SK-N-SH (cell line): ENCODE measurements around the gene SPON1. TPM values are rescaled to one million over a fixed set of nuclear protein-coding genes. Genes with fewer than 3 reads are reported as not detected.

ENCODE experiments used
- CTCF ChIA-PET: fragments of 300-600, 350-600 bp; formaldehyde crosslinking; extraction: SDS; loops from one replicate; lab custom pipeline; 2021; lab: Yijun Ruan, JAX
- POLR2A ChIA-PET: fragments of 350-600 bp; sonication (Branson Sonifier 250); formaldehyde crosslinking; extraction: SDS; loops from one replicate; lab custom pipeline; 2020; ENCODE audit warnings: antibody characterized with exemption, inconsistent platforms; lab: Yijun Ruan, JAX
- DNase-seq: peaks from one replicate; pipeline ENCODE4 v3.0.0; 2012
- H2AFZ ChIP-seq: fragments of 200-600 bp; sonication (generic); 2 replicates; pipeline ENCODE4 v1.8.1; 2016; ENCODE audit warnings: antibody characterized with exemption, mild to moderate bottlenecking, low read depth
- H3F3A ChIP-seq: fragments of 200-600 bp; sonication (generic); replicated peaks from 2 replicates; pipeline ENCODE3; 2016; ENCODE audit warnings: antibody characterized with exemption, mild to moderate bottlenecking; ENCODE audit not compliant: insufficient read depth
- H3K27ac ChIP-seq, 2 experiments: fragments of 200-500 bp in 1 of 2; fragments of 200-600 bp in 1 of 2; sonication (Bioruptor generic) in 1 of 2; sonication (generic), shearing (Covaris generic) in 1 of 2; 2 replicates each; pipeline versions ENCODE4 v1.5.1 to v1.6.1; 2014 to 2016; ENCODE audit warnings: low read depth in 2 of 2, inconsistent platforms in 1 of 2, low read length in 1 of 2, mild to moderate bottlenecking in 1 of 2, mixed read lengths in 1 of 2
- H3K27me3 ChIP-seq: fragments of 200-600 bp; sonication (generic), shearing (Covaris generic); 2 replicates; pipeline ENCODE4 v1.6.1; 2016; ENCODE audit warnings: mixed run types; ENCODE audit not compliant: insufficient read depth
- H3K36me3 ChIP-seq, 2 experiments: fragments of 200-500 bp in 1 of 2; fragments of 200-600 bp in 1 of 2; sonication (Bioruptor generic) in 1 of 2; sonication (generic) in 1 of 2; replicated peaks in 1 of 2; 2 replicates each; pipeline versions ENCODE3 to v1.5.1; 2014 to 2016; ENCODE audit warnings: low read length in 1 of 2, mild to moderate bottlenecking in 1 of 2; ENCODE audit not compliant: insufficient read depth in 2 of 2, control insufficient read depth in 1 of 2
- H3K4me1 ChIP-seq, 2 experiments: fragments of 200-500 bp in 1 of 2; fragments of 200-600 bp in 1 of 2; sonication (Bioruptor generic) in 1 of 2; sonication (generic), shearing (Covaris generic) in 1 of 2; 2 replicates each; pipeline versions ENCODE4 v1.5.1 to v1.6.1; 2014 to 2016; ENCODE audit warnings: low read depth in 1 of 2, low read length in 1 of 2, mixed run types in 1 of 2; ENCODE audit not compliant: insufficient read depth in 2 of 2, control insufficient read depth in 1 of 2
- H3K4me2 ChIP-seq: fragments of 200-600 bp; sonication (generic), shearing (Covaris generic); 2 replicates; pipeline ENCODE4 v1.6.1; 2017; ENCODE audit warnings: mixed run types
- H3K4me3 ChIP-seq, 2 experiments: fragments of 200-500 bp in 1 of 2; fragments of 200-600 bp in 1 of 2; sonication (Bioruptor generic) in 1 of 2; sonication (generic), shearing (Covaris generic) in 1 of 2; 2 replicates each; pipeline versions ENCODE4 v1.5.1 to v1.8.1; 2014 to 2016; ENCODE audit warnings: low read depth in 2 of 2, inconsistent platforms in 1 of 2, low read length in 1 of 2, mild to moderate bottlenecking in 1 of 2, mixed read lengths in 1 of 2, moderate library complexity in 1 of 2
- H3K79me2 ChIP-seq: fragments of 200-600 bp; sonication (generic); 2 replicates; pipeline ENCODE4 v1.8.1; 2017; ENCODE audit warnings: mild to moderate bottlenecking; ENCODE audit not compliant: insufficient read depth
- H3K9ac ChIP-seq: fragments of 200-600 bp; sonication (generic); 2 replicates; pipeline ENCODE4 v1.6.1; 2017; ENCODE audit warnings: mixed run types
- H3K9me2 ChIP-seq: fragments of 200-600 bp; sonication (generic); 2 replicates; pipeline ENCODE4 v1.6.1; 2017; ENCODE audit warnings: mixed run types
- H3K9me3 ChIP-seq: fragments of 200-600 bp; sonication (generic); 2 replicates; pipeline ENCODE4 v1.6.1; 2017; ENCODE audit warnings: mixed run types, mild to moderate bottlenecking, moderate library complexity
- H4K20me1 ChIP-seq: fragments of 200-600 bp; sonication (generic); 2 replicates; pipeline ENCODE4 v1.6.1; 2017; ENCODE audit warnings: mild to moderate bottlenecking, mixed run types; ENCODE audit not compliant: insufficient read depth
- CTCF ChIP-seq: fragments of 200-600 bp; sonication (generic); IDR thresholded peaks from 2 replicates; pipeline ENCODE4 v1.6.1; 2017; ENCODE audit warnings: antibody characterized with exemption, mild to moderate bottlenecking, moderate library complexity
- ELF1 ChIP-seq: IDR thresholded peaks from 2 replicates; pipeline ENCODE4 v1.4.0; 2012
- EP300 ChIP-seq, 2 experiments: IDR thresholded peaks; 2 replicates each; pipeline versions ENCODE4 v1.4.0 to v1.6.1; 2012; ENCODE audit warnings: borderline replicate concordance in 1 of 2, low read depth in 1 of 2, low read length in 1 of 2
- EZH2phosphoT487 ChIP-seq: fragments of 200-600 bp; sonication (generic); IDR thresholded peaks from 2 replicates; pipeline ENCODE4 v1.6.1; 2017; ENCODE audit warnings: low read depth, mixed run types, mild to moderate bottlenecking, antibody characterized with exemption, moderate library complexity, borderline replicate concordance
- FOSL2 ChIP-seq: IDR thresholded peaks from 2 replicates; pipeline ENCODE4 v1.4.0; 2012; ENCODE audit warnings: low read depth, mild to moderate bottlenecking, moderate library complexity, borderline replicate concordance
- FOXM1 ChIP-seq: IDR thresholded peaks from 2 replicates; pipeline ENCODE4 v1.4.0; 2012; ENCODE audit warnings: low read depth, mild to moderate bottlenecking
- GATA2 ChIP-seq: sonication (generic); formaldehyde crosslinking; IDR thresholded peaks from 2 replicates; pipeline ENCODE4 v1.5.0; 2020; ENCODE audit warnings: mild to moderate bottlenecking, missing genetic modification reagents
- IRF3 ChIP-seq: fragments of 150-350 bp; IDR thresholded peaks from 2 replicates; pipeline ENCODE4 v1.6.1; 2016; ENCODE audit warnings: mild to moderate bottlenecking, low read depth, low read length
- MAX ChIP-seq: IDR thresholded peaks from 2 replicates; pipeline ENCODE4 v1.4.0; 2012; ENCODE audit warnings: low read depth
- MEF2A ChIP-seq: IDR thresholded peaks from 2 replicates; pipeline ENCODE4 v1.4.0; 2012; ENCODE audit warnings: low read depth, borderline replicate concordance
- PBX3 ChIP-seq: IDR thresholded peaks from 2 replicates; pipeline ENCODE4; 2012
- POLR2AphosphoS5 ChIP-seq: IDR thresholded peaks from 2 replicates; pipeline ENCODE4 v1.6.1; 2012; ENCODE audit warnings: low read depth, low read length
- RCOR1 ChIP-seq: fragments of 150-350 bp; IDR thresholded peaks from 2 replicates; pipeline ENCODE4 v1.6.1; 2017; ENCODE audit warnings: antibody characterized with exemption, low read length
- REST ChIP-seq: IDR thresholded peaks from 2 replicates; pipeline ENCODE4 v1.6.1; 2012; ENCODE audit warnings: mild to moderate bottlenecking, low read depth, low read length, moderate library complexity
- RFX5 ChIP-seq: IDR thresholded peaks from 2 replicates; pipeline ENCODE4 v1.6.1; 2012; ENCODE audit warnings: mild to moderate bottlenecking, improper control_type of control experiment, low read length
- RXRA ChIP-seq: IDR thresholded peaks from 2 replicates; pipeline ENCODE4 v1.4.0; 2012; ENCODE audit warnings: low read depth, mild to moderate bottlenecking, borderline replicate concordance
- SIN3A ChIP-seq: IDR thresholded peaks from 2 replicates; pipeline ENCODE4 v1.6.1; 2012; ENCODE audit warnings: low read depth, mild to moderate bottlenecking, low read length, moderate library complexity, borderline replicate concordance
- SMC3 ChIP-seq: IDR thresholded peaks from 2 replicates; pipeline ENCODE4 v1.6.1; 2012; ENCODE audit warnings: low read depth, low read length, improper control_type of control experiment
- TAF1 ChIP-seq: IDR thresholded peaks from 2 replicates; pipeline ENCODE4 v1.6.1; 2012; ENCODE audit warnings: low read depth, mild to moderate bottlenecking, low read length, moderate library complexity, borderline replicate concordance
- TCF12 ChIP-seq: IDR thresholded peaks from 2 replicates; pipeline ENCODE4 v1.4.0; 2012
- USF1 ChIP-seq: IDR thresholded peaks from 2 replicates; pipeline ENCODE4 v1.4.0; 2012; ENCODE audit warnings: low read depth, borderline replicate concordance
- USF2 ChIP-seq: fragments of 150-350 bp; IDR thresholded peaks from 2 replicates; pipeline ENCODE4 v1.6.1; 2017; ENCODE audit warnings: antibody characterized with exemption, low read length, low read depth, borderline replicate concordance
- YY1 ChIP-seq: IDR thresholded peaks from 2 replicates; pipeline ENCODE4 v1.4.0; 2012; ENCODE audit warnings: low read depth, mild to moderate bottlenecking
- WGBS: methylation state at CpG from one replicate; pipeline ENCODE4 v1.1.6; 2017; ENCODE audit warnings: low lambda C conversion rate; 5-methylcytosine and 5-hydroxymethylcytosine counted together
- polyA plus RNA-seq, 3 experiments: library from polyadenylated mRNA; depleted of rRNA; stranded (reverse); fragments of >200 nt; gene quantifications; 2 replicates each; pipeline ENCODE4 v1.2.3, GENCODE V29; 2012

SPON1 gene
- polyA plus RNA-seq, 1 of the 3 experiments (the other 2 are of a cell fraction) = not detected

- TF ChIP-seq TCF12 (no peak), POLR2AphosphoS5 (no peak), YY1 (no peak), FOXM1 (no peak), RXRA (no peak), TAF1 (no peak), RCOR1 (no peak), REST (no peak)
- TF ChIP-seq, all 33 proteins: peak for 0
These were observed 55.9 kb downstream of the SPON1 start (continued) for GRCh38 chr11:14018441-14018840.

- CTCF ChIA-PET = no interaction called here
- Histone ChIP-seq H3K4me1 (no peaks in the 10 kb centered on the region), H3K9me2 (no peaks in the 10 kb centered on the region), H3K9ac (no peak overlapping the region), H3K4me2 (no peak overlapping the region), H3K79me2 (no peaks in the 10 kb centered on the region), H3F3A (no peaks in the 10 kb centered on the region), H3K4me3 (no peak overlapping the region), H4K20me1 (no peaks in the 10 kb centered on the region), H3K36me3 (no peaks in the 10 kb centered on the region), H3K27me3 (no peaks in the 10 kb centered on the region), H3K27ac (no peak overlapping the region), H3K9me3 (no peaks in the 10 kb centered on the region), H2AFZ (no peak overlapping the region)
- TF ChIP-seq GATA2 (CRISPR knock-in tag) (no peak), CTCF (no peak), SMC3 (no peak), FOXM1 (no peak), MEF2A (no peak), ELF1 (no peak), RFX5 (no peak), RCOR1 (no peak), USF2 (no peak), MAX (no peak), PBX3 (no peak), TAF1 (no peak), YY1 (no peak), SIN3A (no peak), USF1 (no peak), FOSL2 (no peak), EZH2phosphoT487 (no peak), EP300 (IDR thresholded peaks at IDR 0.05; ENCODE audit: borderline replicate concordance in 1 of 2, low read depth in 1 of 2, low read length in 1 of 2) (no peak), TCF12 (no peak), IRF3 (no peak)
- WGBS = 42% methylated on average over 4 of the region's 4 CpGs
- no peak for DNase-seq
- POLR2A ChIA-PET = no interaction called here
These were observed 59.2 kb downstream of the SPON1 start for GRCh38 chr11:14021738-14022137.
